GM12878 (cell line): ENCODE measurements around the gene ATP6AP2. TPM values are rescaled to one million over a fixed set of nuclear protein-coding genes. Genes with fewer than 3 reads are reported as not detected.

Experiments used
- ATAC-seq: fragments of 200-7000 bp; cut with Tn5 transposase; 3 replicates; pipeline ENCODE4 v1.9.1; 2020; ENCODE audit warnings: mild to moderate bottlenecking, moderate library complexity
- BruUV-seq: library from RNA; stranded (reverse); fragments of 400-500 nt; replicated peaks from 2 replicates; lab custom pipeline; 2021; lab: Mats Ljungman, UMichigan
- CTCF ChIA-PET: fragments of 300-600 bp; sonication (Branson Sonifier 250); formaldehyde crosslinking; extraction: SDS; loops from one replicate; lab custom pipeline; 2021; ENCODE audit warnings: inconsistent platforms; lab: Yijun Ruan, JAX
- POLR2A ChIA-PET: fragments of 350-600 bp; formaldehyde crosslinking; extraction: SDS; loops from one replicate; lab custom pipeline; 2021; ENCODE audit warnings: inconsistent platforms; lab: Charles Lee
- RAD21 ChIA-PET: fragments of 300-600 bp; sonication (Branson Sonifier 250); formaldehyde crosslinking; loops from one replicate; lab custom pipeline; 2023; ENCODE audit warnings: antibody characterized with exemption; ENCODE audit not compliant: unreplicated experiment; lab: Charles Lee
- SMC1A ChIA-PET: fragments of 300-600 bp; sonication (Branson Sonifier 250); formaldehyde crosslinking; loops from one replicate; lab custom pipeline; 2023; ENCODE audit not compliant: unreplicated experiment, uncharacterized antibody; lab: Charles Lee
- DNase-seq: peaks from one replicate; pipeline ENCODE4 v3.0.0-alpha.2; 2011; ENCODE audit warnings: low read depth, low spot score
- FAIRE-seq: peaks from 3 replicates; lab custom pipeline; 2011; peaks lifted over from hg19 to GRCh38; lab: Jason Lieb, UNC
- H2AFZ ChIP-seq: 2 replicates; pipeline ENCODE4 v1.6.0; 2011; ENCODE audit warnings: low read depth, low read length, control low read depth; ENCODE audit not compliant: control insufficient read depth
- H3K27ac ChIP-seq: 2 replicates; pipeline ENCODE4 v1.5.1; 2011; ENCODE audit warnings: control low read depth; ENCODE audit not compliant: control insufficient read depth, insufficient read depth
- H3K27me3 ChIP-seq, 2 experiments: replicated peaks in 1 of 2; 2 replicates each; pipeline versions ENCODE4 v1.6.0 to v1.6.1; 2011; ENCODE audit warnings: low read length in 1 of 2; ENCODE audit not compliant: control insufficient read depth in 2 of 2, insufficient read depth in 2 of 2
- H3K36me3 ChIP-seq, 2 experiments: 2 replicates each; pipeline ENCODE4 v1.5.1; 2011; ENCODE audit warnings: low read length in 1 of 2; ENCODE audit not compliant: control insufficient read depth in 2 of 2, insufficient read depth in 2 of 2
- H3K4me1 ChIP-seq: 2 replicates; pipeline ENCODE4 v1.6.1; 2011; ENCODE audit warnings: mild to moderate bottlenecking, low read length, moderate library complexity, mixed read lengths; ENCODE audit not compliant: control insufficient read depth, insufficient read depth
- H3K4me2 ChIP-seq: 2 replicates; pipeline ENCODE4 v1.6.0; 2011; ENCODE audit warnings: control low read depth; ENCODE audit not compliant: control insufficient read depth, insufficient read depth
- H3K4me3 ChIP-seq: fragments of 200-600 bp; sonication (generic); 2 replicates; pipeline ENCODE4 v1.5.1; 2016
- H3K79me2 ChIP-seq: 2 replicates; pipeline ENCODE4 v1.6.0; 2011; ENCODE audit warnings: low read length; ENCODE audit not compliant: control insufficient read depth, insufficient read depth
- H3K9ac ChIP-seq: 2 replicates; pipeline ENCODE4 v1.8.0; 2011; ENCODE audit warnings: low read length, control low read depth, mixed read lengths; ENCODE audit not compliant: control insufficient read depth, insufficient read depth
- H3K9me3 ChIP-seq: replicated peaks from 3 replicates; pipeline ENCODE4 v1.5.1; 2011; ENCODE audit warnings: mild to moderate bottlenecking, low read length; ENCODE audit not compliant: control insufficient read depth, insufficient read depth
- H4K20me1 ChIP-seq: 2 replicates; pipeline ENCODE4 v1.6.0; 2011; ENCODE audit not compliant: control insufficient read depth, insufficient read depth
- MEF2A ChIP-seq: IDR thresholded peaks from 2 replicates; pipeline ENCODE4 v1.6.1; 2011; ENCODE audit warnings: low read depth, mild to moderate bottlenecking, low read length, moderate library complexity; ENCODE audit not compliant: insufficient read depth
- NFYB ChIP-seq: IDR thresholded peaks from 2 replicates; pipeline ENCODE4 v1.6.1; 2011; ENCODE audit warnings: low read depth, mild to moderate bottlenecking, low read length, improper control_type of control experiment, moderate library complexity; ENCODE audit not compliant: insufficient read depth
- NR2C2 ChIP-seq: IDR thresholded peaks from 2 replicates; pipeline ENCODE4 v1.6.1; 2011; ENCODE audit warnings: borderline replicate concordance, low read depth; ENCODE audit not compliant: control insufficient read depth, insufficient read length
- PKNOX1 ChIP-seq: fragments of 450-650 bp; IDR thresholded peaks from 2 replicates; pipeline ENCODE4 v1.6.1; 2016; ENCODE audit warnings: mild to moderate bottlenecking
- RCOR1 ChIP-seq: conservative IDR thresholded peaks from 2 replicates; pipeline ENCODE4 v1.6.1; 2012; ENCODE audit warnings: low read depth, low read length, improper control_type of control experiment
- RELA ChIP-seq: fragments of 450-650 bp; IDR thresholded peaks from 2 replicates; pipeline ENCODE4 v1.8.0; 2014; ENCODE audit warnings: borderline replicate concordance; ENCODE audit not compliant: partially characterized antibody
- WGBS: methylation state at CpG from one replicate; pipeline ENCODE4 v1.1.6; 2016; ENCODE audit warnings: low lambda C conversion rate; ENCODE audit not compliant: insufficient replicate concordance, insufficient coverage; ENCODE audit errors: missing lambda C conversion rate; 5-methylcytosine and 5-hydroxymethylcytosine counted together
- in situ Hi-C: fragments of 300-500 bp; cut with MboI; formaldehyde crosslinking; loops from 9 replicates; pipeline ENCODE4 v1.14.3; 2018; ENCODE audit warnings: mixed read lengths
- intact Hi-C: fragments of 100-400 bp; cut with micrococcal nuclease; formaldehyde crosslinking; loops from one replicate; pipeline ENCODE4 v1.14.2; 2022; ENCODE audit not compliant: unreplicated experiment
- polyA plus RNA-seq, 11 experiments: library from polyadenylated mRNA; depleted of rRNA in 4 of 11; unstranded in 6 of 11; stranded (reverse) in 5 of 11; fragments of >200 nt; fragmentation: Nextera tagmentation in 4 of 11; fragmentation: Illumina TruSeq in 1 of 11; extraction: Ambion mirVana in 4 of 11; extraction: Trizol in 1 of 11; gene quantifications; 1 replicate in 1 of 11; 2 replicates in 10 of 11; pipeline versions ENCODE4 v1.2.1 to v1.2.3, GENCODE V29; 2011 to 2016; ENCODE audit warnings: inconsistent platforms in 2 of 11, missing spikeins in 2 of 11, low read depth in 1 of 11
- total RNA-seq, 4 experiments: library from RNA; depleted of rRNA in 3 of 4; stranded (reverse); fragments of >200 nt in 3 of 4; fragmentation: Illumina TruSeq in 1 of 4; extraction: Trizol in 1 of 4; gene quantifications; 2 replicates each; pipeline versions ENCODE4 v1.2.1 to v1.2.3, GENCODE V29; 2013 to 2021

ATP6AP2 gene
- total and polyA plus RNA-seq, 10 of the 15 experiments (the other 5 are each of a cell fraction or from before 2014, with no cell fraction given), result 36.3 to 141 (median 56.0) TPM

- no peak for FAIRE-seq
- 91% methylated on average over 17 of the region's 18 CpGs for WGBS
- Histone ChIP-seq H3K27ac (no peak overlapping the region), H3K79me2 (no peaks in the 10 kb centered on the region), H2AFZ (no peak overlapping the region), H3K27me3 (no peaks in the 10 kb centered on the region), H3K36me3 (peaks cover 0 to under 1% of the 10 kb centered on the region in 2 experiments; a peak in 1 of 4 replicates), H3K4me1 (no peaks in the 10 kb centered on the region), H4K20me1 (no peaks in the 10 kb centered on the region), H3K9ac (no peak overlapping the region), H3K4me3 (no peak overlapping the region), H3K4me2 (no peak overlapping the region), H3K9me3 (no peaks in the 10 kb centered on the region; the same call in 2 of the 3 replicates)
- in situ Hi-C loops (no loop called here), intact Hi-C loops (no loop called here)
- RAD21 ChIA-PET, result no interaction called here
- SMC1A ChIA-PET, result no interaction called here
- POLR2A ChIA-PET, result no interaction called here
- CTCF ChIA-PET, result interaction anchor here (2.0 kb wide), 1 partner anchor 29 kb away, joined by 7 read pairs; no protein-coding TSS in a partner anchor
- no peak for DNase-seq
- no TSS peak for BruUV-seq
- ATAC-seq, result no peak
- TF ChIP-seq NFYB, result no peak
- TF ChIP-seq PKNOX1, result no peak
- TF ChIP-seq NR2C2, result peak; percentile 34
- TF ChIP-seq RCOR1, result no peak
- TF ChIP-seq RELA, result no peak
- no peak for TF ChIP-seq MEF2A
- TF ChIP-seq, all 136 proteins: peak for 1
Observed at GRCh38 chrX:40622479-40623138, 41.8 kb downstream of the ATP6AP2 start.
